Bladder microvascular endothelial cell (primary cell): ENCODE measurements around the gene MRPL34. TPM values are rescaled to one million over a fixed set of nuclear protein-coding genes. Genes with fewer than 3 reads are reported as not detected.

ENCODE experiments used
- total RNA-seq: library from RNA; depleted of rRNA; stranded (reverse); fragments of >200 nt; gene quantifications from 2 replicates; pipeline ENCODE4 v1.2.3, GENCODE V29; 2014

The MRPL34 gene
- total RNA-seq, result 16.3 and 24.4 TPM in 2 replicates

GRCh38 chr19:17305517-17306284, at the start of gene MRPL34:
Gene MRPL34 (plus strand): TSS chr19:17305872. CDS start chr19:17305893, 21 bp downstream.

GRCh38 chr19:17264641-17264979, 41.1 kb upstream of the MRPL34 start, which contains the start of gene USHBP1:
Gene USHBP1 (minus strand): TSS chr19:17264745. CDS start chr19:17264299, 446 bp downstream.

GRCh38 chr19:17266975-17267788, 38.5 kb upstream of the MRPL34 start, which contains the start of gene BABAM1:
Gene BABAM1 (plus strand): TSS chr19:17267443. CDS start chr19:17268807, 1,364 bp downstream.

GRCh38 chr19:17281391-17282304, 24.0 kb upstream of the MRPL34 start, which contains the start of gene ANKLE1:
Gene ANKLE1 (plus strand): TSS chr19:17281901. CDS start chr19:17281921, 20 bp downstream.

GRCh38 chr19:17303167-17303939, 2.3 kb upstream of the MRPL34 start, which contains the start of gene ABHD8:
Gene ABHD8 (minus strand): TSS chr19:17303425. CDS start chr19:17301616, 1,809 bp downstream.

GRCh38 chr19:17309198-17309964, 3.7 kb downstream of the MRPL34 start, which contains the start of gene DDA1:
Gene DDA1 (plus strand): TSS chr19:17309563. CDS start chr19:17309655, 92 bp downstream.

GRCh38 chr19:17334414-17335409, 29.0 kb downstream of the MRPL34 start, which contains the start of gene ANO8:
Gene ANO8 (minus strand): TSS chr19:17334855. CDS start chr19:17334670, 185 bp downstream.

GRCh38 chr19:17336872-17337674, 31.4 kb downstream of the MRPL34 start, which contains the start of gene GTPBP3:
Gene GTPBP3 (plus strand): TSS chr19:17337553. CDS start chr19:17337612, 59 bp downstream.

Other genes starting within 250 kb of the MRPL34 start
- 3.8 and 4.2 TPM in 2 replicates for gene HAUS8, start 230.4 kb upstream of the MRPL34 start, total RNA-seq
- 38.7 and 75.2 TPM in 2 replicates for gene MYO9B, start 230.1 kb upstream of the MRPL34 start, total RNA-seq
- 12.8 and 22.0 TPM in 2 replicates for gene USE1, start 90.5 kb upstream of the MRPL34 start, total RNA-seq
- gene OCEL1, start 79.6 kb upstream of the MRPL34 start, total RNA-seq, result 1.5 and 2.1 TPM in 2 replicates
- gene NR2F6, start 60.0 kb upstream of the MRPL34 start, total RNA-seq, result 29.3 and 39.3 TPM in 2 replicates
- 27.4 and 34.0 TPM in 2 replicates for gene USHBP1, start 41.1 kb upstream of the MRPL34 start, total RNA-seq
- gene BABAM1, start 38.4 kb upstream of the MRPL34 start, total RNA-seq, result 91.3 and 113 TPM in 2 replicates
- gene ANKLE1, start 24.0 kb upstream of the MRPL34 start, total RNA-seq, result 0.49 and 0.76 TPM in 2 replicates
- 5.2 and 7.2 TPM in 2 replicates for gene ABHD8, start 2.4 kb upstream of the MRPL34 start, total RNA-seq
- gene DDA1, start 3.7 kb downstream of the MRPL34 start, total RNA-seq, result 14.4 and 38.8 TPM in 2 replicates
- gene ANO8, start 29.0 kb downstream of the MRPL34 start, total RNA-seq, result 2.4 and 6.1 TPM in 2 replicates
- 10.4 and 32.6 TPM in 2 replicates for gene GTPBP3, start 31.7 kb downstream of the MRPL34 start, total RNA-seq
- 11.8 and 12.5 TPM in 2 replicates for gene PLVAP, start 71.5 kb downstream of the MRPL34 start, total RNA-seq
- gene CCDC194, start 88.3 kb downstream of the MRPL34 start, total RNA-seq, result not detected in 2 replicates
- 36.9 and 54.1 TPM in 2 replicates for gene BST2, start 99.8 kb downstream of the MRPL34 start, total RNA-seq
- 20.9 and 36.8 TPM in 2 replicates for gene MVB12A, start 114.2 kb downstream of the MRPL34 start, total RNA-seq
- not detected in 2 replicates for gene TMEM221, start 142.8 kb downstream of the MRPL34 start, total RNA-seq
- gene NXNL1, start 155.1 kb downstream of the MRPL34 start, total RNA-seq, result not detected in 2 replicates
- 10.0 and 30.6 TPM in 2 replicates for gene SLC27A1, start 164.7 kb downstream of the MRPL34 start, total RNA-seq
- gene PGLS, start 205.8 kb downstream of the MRPL34 start, total RNA-seq, result 49.5 and 52.9 TPM in 2 replicates
- gene COLGALT1, start 249.8 kb downstream of the MRPL34 start, total RNA-seq, result 107 and 188 TPM in 2 replicates